SU-DHL-6 (cell line): Measurements from ENCODE around the gene KLF11.
"Not testable (repeated sequence)": the region's sequence is repeated elsewhere in the genome, so short reads cannot be mapped to it uniquely, and the experiment has no call there.

Experiments used
- CTCF ChIP-seq: fragments of 200-600 bp; sonication (generic); IDR thresholded peaks from one replicate; pipeline ENCODE4 v1.5.1; 2017; ENCODE audit warnings: antibody characterized with exemption, mild to moderate bottlenecking, low read length, moderate library complexity; ENCODE audit not compliant: insufficient read depth, poor library complexity, severe bottlenecking
- EZH2phosphoT487 ChIP-seq: fragments of 200-600 bp; sonication (generic), shearing (Covaris generic); conservative IDR thresholded peaks from 2 replicates; pipeline ENCODE4 v1.6.1; 2018; ENCODE audit warnings: mild to moderate bottlenecking, antibody characterized with exemption, low read length, moderate library complexity, mixed read lengths

GRCh38 chr2:10012366-10012962, 30.9 kb upstream of the KLF11 start:
- TF ChIP-seq CTCF, EZH2phosphoT487: not testable (repeated sequence)
